H1 (cell line): ENCODE data around the gene TOR1B. TPM values are rescaled to one million over a fixed set of nuclear protein-coding genes. Genes with fewer than 3 reads are reported as not detected.

Source experiments
- CTCF ChIA-PET: fragments of 300-600 bp; sonication (Branson Sonifier 250); formaldehyde crosslinking; loops from one replicate; lab custom pipeline; 2021; ENCODE audit not compliant: partially characterized antibody; lab: Charles Lee
- POLR2A ChIA-PET: fragments of 300-600 bp; sonication (Branson Sonifier 250); formaldehyde crosslinking; loops from one replicate; lab custom pipeline; 2021; ENCODE audit warnings: inconsistent platforms; ENCODE audit not compliant: partially characterized antibody; lab: Charles Lee
- DNase-seq, 2 experiments: peaks; one replicate each; pipeline versions ENCODE4 v3.0.0 to v3.0.0-alpha.2; 2010 to 2022; ENCODE audit warnings: low spot score in 2 of 2, low read depth in 1 of 2, mixed read lengths in 1 of 2
- FAIRE-seq: peaks from 2 replicates; lab custom pipeline; 2011; peaks lifted over from hg19 to GRCh38; lab: Jason Lieb, UNC
- H2AFZ ChIP-seq: 2 replicates; pipeline ENCODE4 v1.8.1; 2012; ENCODE audit warnings: low read length, inconsistent platforms
- H2AK5ac ChIP-seq: 2 replicates; pipeline ENCODE4 v1.6.1; 2013; ENCODE audit warnings: low read depth, low read length
- H2BK120ac ChIP-seq: replicated peaks from 2 replicates; pipeline ENCODE3; 2013; ENCODE audit warnings: low read depth, low read length, inconsistent platforms
- H2BK12ac ChIP-seq: 2 replicates; pipeline ENCODE4 v1.6.1; 2013; ENCODE audit warnings: low read depth, low read length
- H2BK15ac ChIP-seq: 2 replicates; pipeline ENCODE4 v1.6.1; 2013; ENCODE audit warnings: low read length
- H2BK20ac ChIP-seq: 2 replicates; pipeline ENCODE4 v1.6.1; 2013; ENCODE audit warnings: low read length
- H2BK5ac ChIP-seq: 2 replicates; pipeline ENCODE4 v1.6.1; 2013; ENCODE audit warnings: low read depth, low read length
- H3K14ac ChIP-seq: 2 replicates; pipeline ENCODE4 v1.6.1; 2013; ENCODE audit warnings: inconsistent platforms; ENCODE audit not compliant: insufficient read length
- H3K18ac ChIP-seq: 2 replicates; pipeline ENCODE4 v1.6.1; 2013; ENCODE audit warnings: low read length; ENCODE audit errors: extremely low read depth
- H3K23ac ChIP-seq: 2 replicates; pipeline ENCODE4 v1.6.1; 2013; ENCODE audit warnings: inconsistent platforms; ENCODE audit not compliant: insufficient read length
- H3K23me2 ChIP-seq: 2 replicates; pipeline ENCODE4 v1.6.1; 2013; ENCODE audit warnings: low read depth, low read length
- H3K27ac ChIP-seq: 2 replicates; pipeline ENCODE4 v1.6.1; 2011; ENCODE audit warnings: low read depth, low read length, inconsistent platforms
- H3K27me3 ChIP-seq, 4 experiments: replicated peaks in 1 of 4; 1 replicate in 1 of 4; 2 replicates in 3 of 4; pipeline versions ENCODE4 v1.6.1 to v1.8.1; 2011 to 2013; ENCODE audit warnings: low read length in 3 of 4, mild to moderate bottlenecking in 3 of 4, inconsistent platforms in 2 of 4, mixed read lengths in 2 of 4, moderate library complexity in 1 of 4; ENCODE audit not compliant: control insufficient read depth in 3 of 4, insufficient read depth in 3 of 4; ENCODE audit errors: extremely low read depth in 1 of 4
- H3K36me3 ChIP-seq, 4 experiments: 2 replicates each; pipeline versions ENCODE4 v1.6.1 to v1.8.1; 2011 to 2013; ENCODE audit warnings: mild to moderate bottlenecking in 4 of 4, low read length in 3 of 4, moderate library complexity in 2 of 4, control low read depth in 1 of 4, inconsistent platforms in 1 of 4; ENCODE audit not compliant: insufficient read depth in 4 of 4, control insufficient read depth in 2 of 4
- H3K4ac ChIP-seq: replicated peaks from 2 replicates; pipeline ENCODE3; 2013; ENCODE audit warnings: low read length, low read depth, mixed read lengths, inconsistent platforms; ENCODE audit not compliant: insufficient read length
- H3K4me1 ChIP-seq, 4 experiments: replicated peaks in 1 of 4; 1 replicate in 1 of 4; 2 replicates in 3 of 4; pipeline versions ENCODE4 v1.6.1 to v1.8.1; 2011 to 2013; ENCODE audit warnings: low read length in 3 of 4, inconsistent platforms in 2 of 4, mixed read lengths in 1 of 4; ENCODE audit not compliant: insufficient read depth in 4 of 4, control insufficient read depth in 3 of 4
- H3K4me2 ChIP-seq, 2 experiments: 2 replicates each; pipeline versions ENCODE4 v1.6.1 to v1.8.1; 2011 to 2013; ENCODE audit warnings: low read depth in 2 of 2, low read length in 2 of 2, control low read depth in 1 of 2, inconsistent platforms in 1 of 2, mild to moderate bottlenecking in 1 of 2; ENCODE audit not compliant: insufficient read depth in 1 of 2
- H3K4me3 ChIP-seq, 4 experiments: fragments of 200-600, 300-600 bp in 1 of 4; sonication (generic), shearing (Covaris generic), sonication (Bioruptor Twin) in 1 of 4; 2 replicates each; pipeline versions ENCODE4 v1.5.1 to v1.8.1; 2011 to 2016; ENCODE audit warnings: low read length in 4 of 4, low read depth in 3 of 4, control low read depth in 2 of 4, inconsistent platforms in 2 of 4, mild to moderate bottlenecking in 2 of 4, mixed read lengths in 1 of 4, moderate library complexity in 1 of 4; ENCODE audit not compliant: insufficient read depth in 2 of 4; ENCODE audit errors: extremely low read depth in 1 of 4
- H3K56ac ChIP-seq: replicated peaks from 2 replicates; pipeline ENCODE3; 2013; ENCODE audit warnings: low read depth, mild to moderate bottlenecking, mixed read lengths, low read length, inconsistent platforms; ENCODE audit not compliant: insufficient read length
- H3K79me1 ChIP-seq: 2 replicates; pipeline ENCODE4 v1.6.1; 2013; ENCODE audit warnings: low read depth, low read length, control low read depth
- H3K79me2 ChIP-seq, 2 experiments: 2 replicates each; pipeline versions ENCODE4 v1.6.1 to v1.8.1; 2012 to 2013; ENCODE audit warnings: low read length in 2 of 2, mild to moderate bottlenecking in 2 of 2, inconsistent platforms in 1 of 2; ENCODE audit not compliant: insufficient read depth in 2 of 2, control insufficient read depth in 1 of 2
- H3K9ac ChIP-seq, 4 experiments: replicated peaks in 1 of 4; 1 replicate in 1 of 4; 2 replicates in 3 of 4; pipeline versions ENCODE4 v1.6.1 to v1.8.1; 2011 to 2013; ENCODE audit warnings: low read depth in 3 of 4, low read length in 3 of 4, control low read depth in 2 of 4, mild to moderate bottlenecking in 2 of 4, moderate library complexity in 2 of 4, inconsistent platforms in 1 of 4; ENCODE audit errors: extremely low read depth in 1 of 4
- H3K9me3 ChIP-seq, 2 experiments: 2 replicates each; pipeline versions ENCODE4 v1.6.1 to v1.8.1; 2012 to 2013; ENCODE audit warnings: mild to moderate bottlenecking in 2 of 2, moderate library complexity in 2 of 2, control low read depth in 1 of 2, inconsistent platforms in 1 of 2, low read depth in 1 of 2, low read length in 1 of 2, mixed read lengths in 1 of 2; ENCODE audit not compliant: insufficient read depth in 2 of 2
- H4K20me1 ChIP-seq, 2 experiments: replicated peaks in 1 of 2; 2 replicates each; pipeline versions ENCODE3 to v1.8.1; 2011 to 2013; ENCODE audit warnings: inconsistent platforms in 2 of 2, low read length in 2 of 2, mild to moderate bottlenecking in 1 of 2; ENCODE audit not compliant: insufficient read depth in 2 of 2, control insufficient read depth in 1 of 2
- H4K5ac ChIP-seq: 2 replicates; pipeline ENCODE4 v1.6.1; 2013; ENCODE audit warnings: low read length, low read depth, mixed read lengths, inconsistent platforms; ENCODE audit not compliant: insufficient read length
- H4K8ac ChIP-seq: 2 replicates; pipeline ENCODE4 v1.8.0; 2013; ENCODE audit warnings: mild to moderate bottlenecking, moderate library complexity, low read length, inconsistent platforms; ENCODE audit not compliant: insufficient read depth; ENCODE audit errors: extremely low read depth
- H4K91ac ChIP-seq: replicated peaks from 2 replicates; pipeline ENCODE3; 2013; ENCODE audit warnings: low read length, mixed read lengths, inconsistent platforms; ENCODE audit not compliant: insufficient read length
- ATF3 ChIP-seq: IDR thresholded peaks from 2 replicates; pipeline ENCODE4 v1.6.1; 2011; ENCODE audit warnings: low read depth, mild to moderate bottlenecking, low read length; ENCODE audit not compliant: insufficient read depth
- EP300 ChIP-seq, 2 experiments: IDR thresholded peaks; 1 replicate in 1 of 2; 2 replicates in 1 of 2; pipeline ENCODE4 v1.6.1; 2011 to 2012; ENCODE audit warnings: low read depth in 2 of 2, low read length in 2 of 2, mild to moderate bottlenecking in 2 of 2, borderline replicate concordance in 1 of 2, inconsistent platforms in 1 of 2, moderate library complexity in 1 of 2
- MAFK ChIP-seq: IDR thresholded peaks from 2 replicates; pipeline ENCODE4 v1.6.1; 2012; ENCODE audit warnings: low read depth, mild to moderate bottlenecking, improper control_type of control experiment, low read length
- TCF12 ChIP-seq: IDR thresholded peaks from 2 replicates; pipeline ENCODE4 v1.6.1; 2011; ENCODE audit warnings: low read depth, mild to moderate bottlenecking, low read length
- WGBS, 2 experiments: shearing (Covaris generic) in 1 of 2; methylation state at CpG; one replicate each; pipeline versions ENCODE4 v1.1.6 to v1.1.7; 2013 to 2015; ENCODE audit warnings: low lambda C conversion rate in 2 of 2, mixed read lengths in 2 of 2, inconsistent platforms in 1 of 2, low coverage in 1 of 2, missing lambda C conversion rate in 1 of 2; ENCODE audit not compliant: insufficient replicate concordance in 2 of 2, insufficient coverage in 1 of 2, insufficient read length in 1 of 2; ENCODE audit errors: extremely low coverage in 1 of 2, missing lambda C conversion rate in 1 of 2; 5-methylcytosine and 5-hydroxymethylcytosine counted together
- polyA plus RNA-seq, 7 experiments: library from polyadenylated mRNA; depleted of rRNA in 3 of 7; stranded (reverse) in 5 of 7; unstranded in 2 of 7; fragments of >200 nt in 5 of 7; fragments of 200-250 nt in 2 of 7; gene quantifications; 1 replicate in 5 of 7; 2 replicates in 1 of 7; 4 replicates in 1 of 7; pipeline versions ENCODE4 v1.2.1 to v1.2.3, GENCODE V29; 2011 to 2013; ENCODE audit warnings: missing spikeins in 2 of 7, mixed read lengths in 2 of 7
- total RNA-seq: library from RNA; stranded (reverse); fragmentation: NEBNext Ultra II Directional; extraction: Animal tissue kit (Norgen Biotek cat#: 25700); gene quantifications from 2 replicates; pipeline ENCODE4 v1.2.1, GENCODE V29; 2021

Gene TOR1B
- total and polyA plus RNA-seq, 2 of the 8 experiments (the other 6 are each of a cell fraction or from before 2014, with no cell fraction given) = 11.4 to 17.4 TPM

- Histone ChIP-seq H3K27ac (no peak overlapping the region), H3K27me3 (no peaks in the 10 kb centered on the region), H2AK5ac (no peak overlapping the region), H3K56ac (no peak overlapping the region), H2BK5ac (no peak overlapping the region), H2BK15ac (no peak overlapping the region), H2BK120ac (no peak overlapping the region), H4K5ac (no peak overlapping the region), H3K18ac (no peak overlapping the region), H3K79me1 (no peaks in the 10 kb centered on the region), H4K8ac (no peak overlapping the region), H3K14ac (no peak overlapping the region), H3K4me1 (no peaks in the 10 kb centered on the region), H3K4me2 (no peak overlapping the region), H3K9me3 (no peaks in the 10 kb centered on the region), H4K91ac (no peak overlapping the region), H2AFZ (no peak overlapping the region), H3K36me3 (peaks cover 0 to 9% (median under 1%) of the 10 kb centered on the region in 4 experiments; a peak in 4 of 8 replicates), H3K23me2 (no peaks in the 10 kb centered on the region), H3K4ac (no peak overlapping the region), H3K4me3 (no peak overlapping the region), H4K20me1 (peaks cover 4% of the 10 kb centered on the region in 2 experiments), H2BK12ac (no peak overlapping the region), H2BK20ac (no peak overlapping the region), H3K9ac (no peak overlapping the region; a peak in 1 of 7 replicates), H3K79me2 (no peaks in the 10 kb centered on the region), H3K23ac (no peak overlapping the region)
- ChIA-PET CTCF (no interaction called here), POLR2A (no interaction called here)
- no peak for TF ChIP-seq TCF12
- no peak for TF ChIP-seq ATF3
- no peak for TF ChIP-seq MAFK
- no peak for TF ChIP-seq EP300 (IDR thresholded peaks at IDR 0.05; ENCODE audit: borderline replicate concordance in 1 of 2, low read depth in 2 of 2, low read length in 2 of 2)
- DNase-seq (no peak), FAIRE-seq (no peak)
- WGBS, 2 experiments = 89% methylated on average over 7 of the region's 7 CpGs; no CpG with 5 or more reads in 1 of the 2 experiments
Measured at GRCh38 chr9:129857207-129857606, 54.2 kb downstream of the TOR1B start.
